HepG2 (cell line): ENCODE results near the gene TCERG1.

ENCODE experiments used
- CHD2 ChIP-seq: IDR thresholded peaks from 2 replicates; pipeline ENCODE4 v1.6.1; 2011; ENCODE audit warnings: low read depth, low read length, improper control_type of control experiment
- HNRNPH1 ChIP-seq: fragments of 200-400 bp; formaldehyde crosslinking; optimal IDR thresholded peaks from 2 replicates; pipeline ENCODE3; 2017; ENCODE audit warnings: mild to moderate bottlenecking, low read depth, low read length
- MZF1 ChIP-seq: sonication (generic); formaldehyde crosslinking; IDR thresholded peaks from 2 replicates; pipeline ENCODE4 v1.8.1; 2023; ENCODE audit warnings: mild to moderate bottlenecking, missing genetic modification reagents, borderline replicate concordance
- NFE2L1 ChIP-seq: sonication (generic); formaldehyde crosslinking; IDR thresholded peaks from 2 replicates; pipeline ENCODE4 v1.4.0; 2020; ENCODE audit warnings: missing genetic modification reagents, mild to moderate bottlenecking, borderline replicate concordance
- ZNF24 ChIP-seq: fragments of 450-650 bp; IDR thresholded peaks from 2 replicates; pipeline ENCODE4 v1.6.1; 2017; ENCODE audit warnings: antibody characterized with exemption, mild to moderate bottlenecking
- ZSCAN31 ChIP-seq: sonication (generic); formaldehyde crosslinking; IDR thresholded peaks from 2 replicates; pipeline ENCODE4 v1.5.0; 2020; ENCODE audit warnings: low read depth, mild to moderate bottlenecking, missing genetic modification reagents
- TF ChIP-seq, protein P1 (sequence below): fragments of 450-650 bp; IDR thresholded peaks from 2 replicates; pipeline ENCODE4 v1.6.1; 2017

DNA sequence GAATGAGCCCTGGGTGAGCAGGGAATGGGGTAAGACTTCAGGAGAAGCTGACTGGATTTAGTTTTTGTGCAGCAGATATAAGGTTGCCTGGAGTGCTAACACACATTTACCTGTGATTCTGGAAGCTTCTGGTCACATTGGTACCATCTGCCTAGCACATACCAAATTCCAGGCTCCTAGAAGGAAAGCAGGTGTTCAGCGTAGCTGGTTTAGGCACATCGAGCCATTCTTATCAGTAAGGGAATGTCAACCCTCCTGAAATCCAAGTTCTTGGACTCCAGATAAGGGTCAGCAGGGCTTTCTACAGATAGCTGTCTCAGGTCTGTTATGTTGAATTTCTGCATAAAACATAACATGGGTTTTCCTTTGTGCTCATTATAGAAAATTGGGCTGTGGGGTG is 10.3 kb downstream of the TCERG1 start:
- no peak for TF ChIP-seq ZNF24
- no peak for TF ChIP-seq ZSCAN31
- TF ChIP-seq HNRNPH1, result no peak
- no peak for TF ChIP-seq MZF1 (CRISPR knock-in tag)
- no peak for TF ChIP-seq CHD2
- TF ChIP-seq, protein P1, sequence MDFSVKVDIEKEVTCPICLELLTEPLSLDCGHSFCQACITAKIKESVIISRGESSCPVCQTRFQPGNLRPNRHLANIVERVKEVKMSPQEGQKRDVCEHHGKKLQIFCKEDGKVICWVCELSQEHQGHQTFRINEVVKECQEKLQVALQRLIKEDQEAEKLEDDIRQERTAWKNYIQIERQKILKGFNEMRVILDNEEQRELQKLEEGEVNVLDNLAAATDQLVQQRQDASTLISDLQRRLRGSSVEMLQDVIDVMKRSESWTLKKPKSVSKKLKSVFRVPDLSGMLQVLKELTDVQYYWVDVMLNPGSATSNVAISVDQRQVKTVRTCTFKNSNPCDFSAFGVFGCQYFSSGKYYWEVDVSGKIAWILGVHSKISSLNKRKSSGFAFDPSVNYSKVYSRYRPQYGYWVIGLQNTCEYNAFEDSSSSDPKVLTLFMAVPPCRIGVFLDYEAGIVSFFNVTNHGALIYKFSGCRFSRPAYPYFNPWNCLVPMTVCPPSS, result no peak
- no peak for TF ChIP-seq NFE2L1 (CRISPR knock-in tag)
